NCI-H1105 (cell line): ENCODE results near the gene PRXL2C.
"Not testable (repeated sequence)": the region's sequence is repeated elsewhere in the genome, so short reads cannot be mapped to it uniquely, and the experiment has no call there.

Source experiments
- DNase-seq: peaks from one replicate; lab custom pipeline; 2025; lab: John Stamatoyannopoulos, UW

The PRXL2C gene, protein sequence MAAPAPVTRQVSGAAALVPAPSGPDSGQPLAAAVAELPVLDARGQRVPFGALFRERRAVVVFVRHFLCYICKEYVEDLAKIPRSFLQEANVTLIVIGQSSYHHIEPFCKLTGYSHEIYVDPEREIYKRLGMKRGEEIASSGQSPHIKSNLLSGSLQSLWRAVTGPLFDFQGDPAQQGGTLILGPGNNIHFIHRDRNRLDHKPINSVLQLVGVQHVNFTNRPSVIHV

DNA sequence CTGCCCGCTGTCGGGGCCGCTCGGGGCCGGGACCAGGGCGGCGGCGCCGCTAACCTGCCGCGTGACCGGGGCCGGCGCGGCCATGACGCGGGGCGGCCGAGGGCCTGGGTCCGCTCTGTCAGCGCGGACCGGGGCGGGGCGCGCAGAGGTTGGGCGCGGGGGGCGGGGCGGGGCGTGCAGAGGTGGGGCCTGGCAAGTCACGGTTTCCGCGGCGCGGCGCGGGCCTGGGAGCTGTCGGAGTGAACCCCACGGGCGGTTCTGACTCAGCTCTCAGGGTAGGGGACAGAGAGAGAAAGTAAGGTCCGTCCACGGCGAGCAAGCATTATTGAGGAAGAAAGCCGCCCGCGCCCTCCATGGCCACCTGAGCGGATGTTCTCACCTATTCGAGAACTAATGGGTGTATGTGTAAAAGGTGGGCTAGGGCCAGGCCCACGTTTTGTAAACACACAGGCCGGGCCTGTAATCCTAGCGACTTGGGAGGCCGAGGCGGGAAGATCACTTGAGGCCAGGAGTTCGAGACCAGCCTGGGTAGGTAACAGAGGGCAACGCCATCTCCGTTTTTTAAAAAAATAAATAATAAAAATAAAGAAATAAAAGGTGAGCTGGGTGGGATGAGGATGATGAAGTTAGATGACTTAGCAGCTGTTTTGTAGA, at the start of gene PRXL2C:
Gene PRXL2C (minus strand): TSS at position 120 of the 654 bp plus-strand sequence. CDS start 36 bp downstream, at position 84.
- DNase-seq: peak; percentile 54

- not testable (repeated sequence) for DNase-seq
These were observed 45.7 kb upstream of the PRXL2C start for GRCh38 chr9:96700721-96701375.

- DNase-seq: no peak
These were observed 36.2 kb upstream of the PRXL2C start for GRCh38 chr9:96691326-96691725.

DNA sequence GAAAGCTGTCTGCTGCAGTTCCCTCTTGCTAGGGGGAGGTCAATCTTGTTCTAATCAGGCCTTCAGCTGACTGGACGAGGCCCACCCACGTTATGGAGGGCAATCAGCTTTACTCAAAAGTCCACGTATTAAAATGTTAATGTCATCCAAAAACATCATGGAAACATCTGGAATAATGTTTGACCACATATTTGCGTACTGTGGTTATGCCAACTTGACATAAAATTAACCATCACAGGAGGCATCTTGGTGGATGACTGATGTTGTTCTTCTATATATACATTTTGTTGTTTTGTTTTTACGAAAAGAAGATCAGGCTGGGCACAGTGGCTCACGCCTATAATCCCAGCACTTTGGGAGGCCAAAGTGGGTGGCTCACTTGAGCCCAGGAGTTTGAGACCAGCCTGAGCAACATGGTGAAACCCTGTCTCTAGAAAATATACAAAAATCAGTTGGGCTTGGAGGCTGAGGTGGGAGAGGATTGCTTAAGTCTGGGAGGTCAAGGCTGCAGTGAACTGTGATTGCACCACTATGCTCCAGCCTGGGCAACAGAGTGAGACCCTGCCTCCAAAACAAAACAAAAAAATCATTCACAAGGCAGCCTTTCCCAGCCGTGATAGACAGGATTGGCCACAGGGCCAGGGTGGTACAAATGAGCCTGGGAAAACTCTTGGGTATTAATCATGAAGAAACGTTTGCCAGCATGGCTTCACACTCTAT, 33.8 kb upstream of the PRXL2C start:
- DNase-seq: no peak

GRCh38 chr9:96688187-96688586, 33.1 kb upstream of the PRXL2C start:
- DNase-seq: no peak

GRCh38 chr9:96686638-96687335, 31.7 kb upstream of the PRXL2C start:
- DNase-seq: no peak

- no peak for DNase-seq
These were observed 25.8 kb upstream of the PRXL2C start for GRCh38 chr9:96680812-96681499.

GRCh38 chr9:96674906-96675538, 19.9 kb upstream of the PRXL2C start:
- no peak for DNase-seq

- not testable (repeated sequence) for DNase-seq
These were observed 18.7 kb upstream of the PRXL2C start for GRCh38 chr9:96673786-96674185.

DNA sequence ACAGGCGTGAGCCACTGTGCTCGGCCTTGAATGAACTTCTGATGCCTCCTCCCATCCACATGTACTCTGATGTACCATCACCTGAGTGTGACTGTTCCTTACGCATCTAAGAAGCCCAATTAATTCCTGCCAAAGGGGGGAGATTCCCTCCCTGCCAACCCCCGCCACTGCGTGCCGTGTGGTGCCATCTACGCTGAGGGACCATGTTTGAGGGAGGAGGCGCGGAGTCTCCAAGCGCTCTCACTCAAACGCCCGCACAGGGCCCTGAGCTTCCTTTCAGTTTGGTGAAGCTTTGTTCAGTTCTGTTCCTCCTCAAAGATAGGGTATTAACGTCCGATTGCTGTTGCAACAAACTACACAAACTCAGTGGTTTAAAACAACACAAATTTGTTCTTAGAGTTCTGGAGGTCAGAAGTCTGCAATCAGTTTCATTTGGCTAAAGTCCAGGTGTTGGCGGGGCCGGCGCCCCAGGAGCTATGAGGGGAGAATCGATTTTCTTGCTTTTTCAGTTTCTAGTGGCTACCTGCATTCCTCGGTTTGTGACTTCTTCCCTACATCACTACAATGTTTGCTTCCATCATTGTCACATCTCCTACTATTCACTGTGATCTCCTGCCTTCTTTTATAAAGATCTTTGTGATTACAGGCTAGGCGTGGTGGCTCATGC, 13.9 kb upstream of the PRXL2C start:
- no peak for DNase-seq

DNA sequence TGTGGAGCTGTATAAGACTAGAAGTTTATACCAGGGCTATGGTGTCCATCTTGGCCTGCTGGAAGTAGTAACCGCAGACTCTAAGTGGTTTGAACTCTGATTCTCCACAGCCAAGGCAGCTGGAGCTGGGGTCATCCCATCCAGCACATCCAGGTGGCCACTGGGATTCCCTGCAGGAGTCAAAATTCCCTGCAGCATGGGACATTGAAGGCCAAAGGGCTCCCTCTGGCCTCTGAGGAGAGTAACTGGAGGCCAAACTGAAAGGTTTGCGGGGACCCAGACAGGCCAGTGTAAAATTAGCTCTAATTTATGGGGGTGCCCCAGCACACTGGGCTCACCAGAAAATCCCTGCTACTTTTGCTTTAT, 12.2 kb upstream of the PRXL2C start:
- no peak for DNase-seq

GRCh38 chr9:96666653-96667362, 11.7 kb upstream of the PRXL2C start:
- DNase-seq: not testable (repeated sequence)

- no peak for DNase-seq
These were observed 10.7 kb upstream of the PRXL2C start for GRCh38 chr9:96665789-96666188.

GRCh38 chr9:96663506-96664120, 8.5 kb upstream of the PRXL2C start:
- DNase-seq: no peak

DNA sequence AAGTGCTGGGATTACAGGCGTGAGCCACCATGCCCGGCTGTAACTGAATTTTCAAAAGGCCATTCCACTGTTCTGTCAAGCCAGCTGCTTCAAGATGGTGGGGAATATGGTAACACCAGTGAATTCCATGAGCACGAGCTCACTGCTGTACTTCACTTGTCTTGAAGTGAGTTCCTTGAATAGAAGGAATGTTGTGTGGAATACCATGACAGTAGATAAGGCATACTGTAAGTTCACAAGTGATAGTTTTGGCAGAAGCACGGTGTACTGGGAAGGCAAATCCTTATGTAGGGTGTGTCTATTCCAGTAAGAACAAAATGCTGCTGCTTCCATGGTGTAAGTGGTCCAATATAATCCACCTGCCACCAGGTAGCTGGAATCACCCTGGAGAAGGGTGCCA, 6.6 kb upstream of the PRXL2C start:
- no peak for DNase-seq

GRCh38 chr9:96660692-96661248, 5.7 kb upstream of the PRXL2C start:
- no peak for DNase-seq

DNA sequence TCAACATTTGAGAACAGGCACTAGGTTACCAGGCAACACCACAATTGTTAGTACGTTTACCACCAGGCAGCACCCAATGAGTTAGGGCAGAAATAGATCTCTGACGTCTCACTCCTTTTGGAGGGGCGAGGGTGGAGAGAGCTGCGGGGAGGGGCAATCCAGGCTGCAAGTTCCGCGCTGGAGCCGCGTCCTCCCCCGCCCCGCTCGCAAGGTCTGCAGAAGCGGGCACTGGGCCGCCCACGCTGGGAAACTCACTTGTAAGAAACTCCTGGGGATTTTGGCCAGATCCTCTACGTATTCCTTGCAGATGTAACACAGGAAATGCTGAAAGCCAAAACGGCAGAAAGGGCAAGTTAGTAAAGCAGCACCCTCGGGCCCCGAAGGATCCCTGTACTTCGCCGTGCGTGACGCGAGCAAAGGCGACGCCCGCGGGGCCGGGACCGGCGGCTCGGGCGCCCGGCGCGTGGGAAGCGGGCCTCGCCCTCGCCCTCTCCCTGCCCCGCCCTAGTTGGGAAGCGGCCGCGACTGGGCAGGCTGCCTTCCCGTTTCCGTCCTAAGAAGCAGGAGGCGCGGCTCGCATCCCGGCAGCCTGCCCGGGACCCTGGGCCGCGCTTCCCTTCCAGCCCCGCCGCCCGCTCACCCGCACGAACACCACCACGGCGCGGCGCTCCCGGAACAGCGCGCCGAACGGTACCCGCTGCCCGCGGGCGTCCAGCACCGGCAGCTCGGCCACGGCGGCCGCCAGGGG, 493 bp downstream of the PRXL2C start:
- DNase-seq: peak; percentile 69

DNA sequence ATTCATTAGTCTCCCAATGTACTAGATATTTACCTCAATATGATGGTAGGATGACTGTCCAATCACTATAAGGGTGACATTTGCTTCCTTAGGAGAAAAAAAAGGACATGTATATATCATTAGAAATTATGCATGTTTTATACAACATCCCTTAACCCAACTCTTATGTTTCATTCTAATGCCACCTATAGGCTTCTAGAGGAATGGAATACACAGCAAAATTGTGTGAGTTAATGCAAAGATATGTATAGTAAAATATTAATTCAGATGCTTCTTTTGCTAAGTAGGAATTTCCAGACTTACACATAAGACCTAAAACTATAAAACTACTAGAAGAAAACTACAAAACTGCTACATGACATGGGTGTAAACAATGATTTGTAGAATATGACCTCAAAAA, 3.5 kb downstream of the PRXL2C start:
- peak; percentile 2 for DNase-seq
